GM23248 (cell line): Measurements from ENCODE around the gene GLG1.

ENCODE experiments used
- EZH2 ChIP-seq: fragments of 200-600 bp; sonication (generic); IDR thresholded peaks from 2 replicates; pipeline ENCODE4 v1.6.1; 2018; ENCODE audit warnings: antibody characterized with exemption, mild to moderate bottlenecking; ENCODE audit not compliant: insufficient read depth, poor library complexity, severe bottlenecking
- EZH2phosphoT487 ChIP-seq: fragments of 200-600 bp; sonication (generic); IDR thresholded peaks from 2 replicates; pipeline ENCODE4 v1.6.1; 2018; ENCODE audit warnings: antibody characterized with exemption, moderate library complexity, mild to moderate bottlenecking, low read depth; ENCODE audit not compliant: insufficient read depth

DNA sequence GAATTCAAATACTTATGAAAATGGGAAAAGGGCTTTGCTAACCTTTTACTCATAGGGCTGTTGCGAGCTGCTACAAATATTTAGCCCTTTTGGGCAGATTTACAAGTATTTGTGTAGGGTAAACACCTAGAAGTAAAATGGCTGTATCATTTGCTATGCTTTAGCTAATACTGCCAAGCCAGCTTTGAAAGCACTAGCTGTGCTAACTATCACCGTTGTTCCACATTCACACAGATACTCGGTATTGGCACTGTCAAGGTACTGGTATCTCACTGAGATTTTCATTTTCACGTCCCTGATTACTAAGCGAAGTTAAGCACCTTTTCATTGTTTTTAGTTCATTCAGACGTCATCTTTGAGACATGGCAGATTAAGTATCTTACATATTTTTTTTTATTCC lies 84.8 kb downstream of the GLG1 start:
- TF ChIP-seq EZH2 (no peak), EZH2phosphoT487 (no peak)
